Measurements from ENCODE around the gene TTN.

TTN gene

GRCh38 chr2:178811901-178812300, 4.7 kb upstream of the TTN start:
- no peak overlapping the region for H3K27ac ChIP-seq (ENCODE audit: low read length)
- H3K9ac ChIP-seq (ENCODE audit: low read length in 2 of 2): no peak overlapping the region
- no peaks in the 10 kb centered on the region for H3K4me1 ChIP-seq (ENCODE audit: control insufficient read depth, insufficient read depth, low read length)
- no peak overlapping the region for H3K4me3 ChIP-seq (ENCODE audit: low read length in 2 of 2)
- no peaks in the 10 kb centered on the region for H3K36me3 ChIP-seq (ENCODE audit: control insufficient read depth in 2 of 2, insufficient read depth in 2 of 2, low read length in 2 of 2)
- H3K9me3 ChIP-seq (ENCODE audit: control insufficient read depth in 2 of 2, low read length in 2 of 2): no peaks in the 10 kb centered on the region
- H3K27me3 ChIP-seq (ENCODE audit: control insufficient read depth in 1 of 2, insufficient read depth in 2 of 2, low read length in 2 of 2): no peaks in the 10 kb centered on the region

DNA sequence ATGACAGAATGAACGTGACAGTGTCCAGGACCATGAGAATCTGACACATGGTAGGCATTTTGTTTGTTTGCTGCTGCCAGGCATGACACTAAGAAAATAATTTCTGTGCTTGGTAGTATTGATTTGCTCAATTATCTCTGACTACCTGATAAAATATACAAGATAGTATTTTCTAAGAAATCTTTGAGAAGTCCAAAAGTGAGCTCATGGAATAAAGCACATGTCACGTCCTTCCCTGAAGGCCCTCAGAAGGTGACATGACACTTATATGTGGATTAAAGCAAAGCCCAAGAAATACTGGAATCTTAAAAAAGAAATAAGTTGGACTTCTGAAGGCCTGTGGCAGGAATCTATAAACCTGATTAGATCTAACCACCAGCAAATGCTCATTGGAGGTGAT, 3.8 kb upstream of the TTN start:
- no peak overlapping the region for H3K4me3 ChIP-seq (ENCODE audit: low read length in 2 of 2)
- no peaks in the 10 kb centered on the region for H3K36me3 ChIP-seq (ENCODE audit: control insufficient read depth in 2 of 2, insufficient read depth in 2 of 2, low read length in 2 of 2)
- no peaks in the 10 kb centered on the region for H3K9me3 ChIP-seq (ENCODE audit: control insufficient read depth in 2 of 2, low read length in 2 of 2)
- H3K27me3 ChIP-seq (ENCODE audit: control insufficient read depth in 1 of 2, insufficient read depth in 2 of 2, low read length in 2 of 2): no peaks in the 10 kb centered on the region
- no peak overlapping the region for H3K9ac ChIP-seq (ENCODE audit: low read length in 2 of 2)
- no peaks in the 10 kb centered on the region for H3K4me1 ChIP-seq (ENCODE audit: control insufficient read depth, insufficient read depth, low read length)
- no peak overlapping the region for H3K27ac ChIP-seq (ENCODE audit: low read length)

- no peak overlapping the region for H3K4me3 ChIP-seq (ENCODE audit: low read length in 2 of 2)
- no peak overlapping the region for H3K27ac ChIP-seq (ENCODE audit: low read length)
Observed at GRCh38 chr2:178810422-178810821, 3.2 kb upstream of the TTN start.

GRCh38 chr2:178806543-178806942, 680 bp downstream of the TTN start:
- Histone ChIP-seq H3K27me3 (ENCODE audit: control insufficient read depth in 1 of 2, insufficient read depth in 2 of 2, low read length in 2 of 2) (no peaks in the 10 kb centered on the region), H3K9ac (ENCODE audit: low read length in 2 of 2) (no peak overlapping the region), H3K9me3 (ENCODE audit: control insufficient read depth in 2 of 2, low read length in 2 of 2) (no peaks in the 10 kb centered on the region), H3K4me1 (ENCODE audit: control insufficient read depth, insufficient read depth, low read length) (no peaks in the 10 kb centered on the region), H3K36me3 (ENCODE audit: control insufficient read depth in 2 of 2, insufficient read depth in 2 of 2, low read length in 2 of 2) (no peaks in the 10 kb centered on the region), H3K4me3 (ENCODE audit: low read length in 2 of 2) (no peak overlapping the region), H3K27ac (ENCODE audit: low read length) (no peak overlapping the region)

More at GRCh38 chr2:178810422-178810821, 3.2 kb upstream of the TTN start:
- H3K4me1 ChIP-seq (ENCODE audit: control insufficient read depth, insufficient read depth, low read length): no peaks in the 10 kb centered on the region
- no peaks in the 10 kb centered on the region for H3K9me3 ChIP-seq (ENCODE audit: control insufficient read depth in 2 of 2, low read length in 2 of 2)
- H3K27me3 ChIP-seq (ENCODE audit: control insufficient read depth in 1 of 2, insufficient read depth in 2 of 2, low read length in 2 of 2): no peaks in the 10 kb centered on the region
- H3K36me3 ChIP-seq (ENCODE audit: control insufficient read depth in 2 of 2, insufficient read depth in 2 of 2, low read length in 2 of 2): no peaks in the 10 kb centered on the region
- H3K9ac ChIP-seq (ENCODE audit: low read length in 2 of 2): no peak overlapping the region

- Histone ChIP-seq H3K4me3 (ENCODE audit: low read length in 2 of 2) (no peak overlapping the region), H3K4me1 (ENCODE audit: control insufficient read depth, insufficient read depth, low read length) (no peaks in the 10 kb centered on the region), H3K36me3 (ENCODE audit: control insufficient read depth in 2 of 2, insufficient read depth in 2 of 2, low read length in 2 of 2) (no peaks in the 10 kb centered on the region), H3K9ac (ENCODE audit: low read length in 2 of 2) (no peak overlapping the region), H3K27ac (ENCODE audit: low read length) (no peak overlapping the region), H3K27me3 (ENCODE audit: control insufficient read depth in 1 of 2, insufficient read depth in 2 of 2, low read length in 2 of 2) (no peaks in the 10 kb centered on the region), H3K9me3 (ENCODE audit: control insufficient read depth in 2 of 2, low read length in 2 of 2) (no peaks in the 10 kb centered on the region)
Observed at GRCh38 chr2:178805457-178805856, 1.8 kb downstream of the TTN start.

DNA sequence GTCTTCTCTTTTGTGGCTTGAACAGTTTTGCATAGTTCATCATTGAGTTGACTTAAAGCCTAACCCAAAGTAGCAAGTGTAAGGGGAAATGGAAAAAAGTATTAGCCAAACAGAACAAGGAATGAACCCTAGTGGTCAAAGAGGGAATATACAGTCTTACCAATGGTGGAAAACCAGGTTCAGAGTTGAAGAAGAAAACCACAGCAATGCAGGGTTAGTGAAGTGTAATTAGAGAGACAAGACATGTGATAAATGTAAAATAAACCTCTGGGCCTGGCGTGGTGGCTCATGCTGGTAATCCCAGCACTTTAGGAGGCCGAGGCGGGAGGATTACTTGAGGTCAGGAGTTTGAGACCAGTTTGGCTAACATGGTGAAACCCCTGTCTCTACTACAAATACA, 2.4 kb downstream of the TTN start:
- no peaks in the 10 kb centered on the region for H3K4me1 ChIP-seq (ENCODE audit: control insufficient read depth, insufficient read depth, low read length)
- no peak overlapping the region for H3K27ac ChIP-seq (ENCODE audit: low read length)
- no peaks in the 10 kb centered on the region for H3K27me3 ChIP-seq (ENCODE audit: control insufficient read depth in 1 of 2, insufficient read depth in 2 of 2, low read length in 2 of 2)
- no peak overlapping the region for H3K4me3 ChIP-seq (ENCODE audit: low read length in 2 of 2)
- no peaks in the 10 kb centered on the region for H3K9me3 ChIP-seq (ENCODE audit: control insufficient read depth in 2 of 2, low read length in 2 of 2)
- no peak overlapping the region for H3K9ac ChIP-seq (ENCODE audit: low read length in 2 of 2)
- no peaks in the 10 kb centered on the region for H3K36me3 ChIP-seq (ENCODE audit: control insufficient read depth in 2 of 2, insufficient read depth in 2 of 2, low read length in 2 of 2)

GRCh38 chr2:178800510-178800909, 6.7 kb downstream of the TTN start:
- no peaks in the 10 kb centered on the region for H3K36me3 ChIP-seq (ENCODE audit: control insufficient read depth in 2 of 2, insufficient read depth in 2 of 2, low read length in 2 of 2)
- no peak overlapping the region for H3K9ac ChIP-seq (ENCODE audit: low read length in 2 of 2)
- no peak overlapping the region for H3K4me3 ChIP-seq (ENCODE audit: low read length in 2 of 2)
- no peak overlapping the region for H3K27ac ChIP-seq (ENCODE audit: low read length)
- no peaks in the 10 kb centered on the region for H3K27me3 ChIP-seq (ENCODE audit: control insufficient read depth in 1 of 2, insufficient read depth in 2 of 2, low read length in 2 of 2)
- H3K4me1 ChIP-seq (ENCODE audit: control insufficient read depth, insufficient read depth, low read length): no peaks in the 10 kb centered on the region
- no peaks in the 10 kb centered on the region for H3K9me3 ChIP-seq (ENCODE audit: control insufficient read depth in 2 of 2, low read length in 2 of 2)

- Histone ChIP-seq H3K27ac (ENCODE audit: low read length) (no peak overlapping the region), H3K4me3 (ENCODE audit: low read length in 2 of 2) (no peak overlapping the region), H3K36me3 (ENCODE audit: control insufficient read depth in 2 of 2, insufficient read depth in 2 of 2, low read length in 2 of 2) (no peaks in the 10 kb centered on the region)
Observed at GRCh38 chr2:178799305-178799704, 7.9 kb downstream of the TTN start.

DNA sequence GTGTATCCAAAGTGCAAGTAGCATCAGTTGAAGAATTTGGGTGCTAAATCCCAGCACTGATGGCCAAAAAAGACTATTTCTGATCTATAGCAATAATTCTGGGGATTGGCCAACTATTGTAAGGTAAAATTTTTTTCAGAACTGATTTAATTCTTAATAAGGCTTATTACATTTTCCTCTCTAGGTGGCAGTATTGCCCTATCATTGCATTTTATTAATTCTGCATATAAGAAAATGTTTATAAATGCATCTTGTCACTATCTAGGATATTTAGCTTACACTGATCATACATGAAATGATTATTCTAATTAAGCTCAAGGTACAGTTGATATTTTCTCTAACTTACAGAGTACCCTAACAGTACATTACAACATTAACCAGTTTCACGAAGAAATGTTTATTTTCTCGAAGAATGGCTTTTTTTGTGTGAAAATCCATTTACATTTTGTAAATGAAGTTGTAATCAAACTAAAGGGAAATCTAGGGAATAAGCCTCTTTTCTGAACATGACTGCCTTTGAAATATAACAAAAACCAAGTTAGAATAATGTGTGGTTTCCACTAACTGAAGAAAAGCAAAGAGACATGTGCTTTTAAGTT, 11.0 kb downstream of the TTN start:
- H3K4me3 ChIP-seq (ENCODE audit: low read length in 2 of 2): no peak overlapping the region
- no peaks in the 10 kb centered on the region for H3K4me1 ChIP-seq (ENCODE audit: control insufficient read depth, insufficient read depth, low read length)
- H3K9ac ChIP-seq (ENCODE audit: low read length in 2 of 2): no peak overlapping the region
- no peak overlapping the region for H3K27ac ChIP-seq (ENCODE audit: low read length)
- H3K36me3 ChIP-seq (ENCODE audit: control insufficient read depth in 2 of 2, insufficient read depth in 2 of 2, low read length in 2 of 2): no peaks in the 10 kb centered on the region
- H3K9me3 ChIP-seq (ENCODE audit: control insufficient read depth in 2 of 2, low read length in 2 of 2): no peaks in the 10 kb centered on the region
- H3K27me3 ChIP-seq (ENCODE audit: control insufficient read depth in 1 of 2, insufficient read depth in 2 of 2, low read length in 2 of 2): no peaks in the 10 kb centered on the region

More at GRCh38 chr2:178799305-178799704, 7.9 kb downstream of the TTN start:
- no peaks in the 10 kb centered on the region for H3K9me3 ChIP-seq (ENCODE audit: control insufficient read depth in 2 of 2, low read length in 2 of 2)
- no peaks in the 10 kb centered on the region for H3K27me3 ChIP-seq (ENCODE audit: control insufficient read depth in 1 of 2, insufficient read depth in 2 of 2, low read length in 2 of 2)
- H3K9ac ChIP-seq (ENCODE audit: low read length in 2 of 2): no peak overlapping the region
- H3K4me1 ChIP-seq (ENCODE audit: control insufficient read depth, insufficient read depth, low read length): no peaks in the 10 kb centered on the region

GRCh38 chr2:178787934-178788333, 19.3 kb downstream of the TTN start:
- no peaks in the 10 kb centered on the region for H3K9me3 ChIP-seq (ENCODE audit: control insufficient read depth in 2 of 2, low read length in 2 of 2)
- H3K4me3 ChIP-seq (ENCODE audit: low read length in 2 of 2): no peak overlapping the region
- H3K4me1 ChIP-seq (ENCODE audit: control insufficient read depth, insufficient read depth, low read length): no peaks in the 10 kb centered on the region
- H3K27me3 ChIP-seq (ENCODE audit: control insufficient read depth in 1 of 2, insufficient read depth in 2 of 2, low read length in 2 of 2): no peaks in the 10 kb centered on the region
- H3K27ac ChIP-seq (ENCODE audit: low read length): no peak overlapping the region
- no peaks in the 10 kb centered on the region for H3K36me3 ChIP-seq (ENCODE audit: control insufficient read depth in 2 of 2, insufficient read depth in 2 of 2, low read length in 2 of 2)
- no peak overlapping the region for H3K9ac ChIP-seq (ENCODE audit: low read length in 2 of 2)

DNA sequence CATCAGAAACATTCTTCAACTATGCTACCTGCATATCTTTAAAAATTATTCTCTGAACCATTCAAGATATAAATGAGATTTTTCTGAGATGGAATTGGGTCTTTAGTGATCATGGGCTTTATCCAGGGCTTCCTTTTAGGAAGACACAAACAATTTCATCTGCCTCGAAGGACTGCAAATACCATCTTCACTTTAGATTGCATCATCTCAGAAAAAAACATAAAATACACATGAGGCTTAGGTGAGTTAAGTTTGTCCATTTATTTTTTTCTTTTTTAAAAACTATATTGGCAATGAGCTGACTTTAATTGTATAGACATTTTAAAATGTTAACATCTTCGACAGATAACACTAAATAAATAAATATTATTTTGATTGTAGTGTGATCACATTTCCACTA, 20.1 kb downstream of the TTN start:
- Histone ChIP-seq H3K4me3 (ENCODE audit: low read length in 2 of 2) (no peak overlapping the region), H3K27me3 (ENCODE audit: control insufficient read depth in 1 of 2, insufficient read depth in 2 of 2, low read length in 2 of 2) (no peaks in the 10 kb centered on the region), H3K36me3 (ENCODE audit: control insufficient read depth in 2 of 2, insufficient read depth in 2 of 2, low read length in 2 of 2) (no peaks in the 10 kb centered on the region), H3K9me3 (ENCODE audit: control insufficient read depth in 2 of 2, low read length in 2 of 2) (no peaks in the 10 kb centered on the region), H3K27ac (ENCODE audit: low read length) (no peak overlapping the region), H3K4me1 (ENCODE audit: control insufficient read depth, insufficient read depth, low read length) (no peaks in the 10 kb centered on the region), H3K9ac (ENCODE audit: low read length in 2 of 2) (no peak overlapping the region)
